ENCODE results near the gene DUS3L.

DUS3L gene

GRCh38 chr19:5821521-5822180 lies 30.7 kb upstream of the DUS3L start:
- DNase-seq = no peak

GRCh38 chr19:5820785-5821184 lies 29.8 kb upstream of the DUS3L start:
- no peak for DNase-seq

- DNase-seq = no peak
Observed at GRCh38 chr19:5818594-5818993, 27.6 kb upstream of the DUS3L start.

- no peak for DNase-seq
Observed at GRCh38 chr19:5817218-5817617, 26.3 kb upstream of the DUS3L start.

- DNase-seq = no peak
Observed at GRCh38 chr19:5814852-5815246, 23.9 kb upstream of the DUS3L start.

GRCh38 chr19:5814123-5814851 lies 23.3 kb upstream of the DUS3L start:
- DNase-seq = no peak

GRCh38 chr19:5811117-5811516 lies 20.2 kb upstream of the DUS3L start:
- DNase-seq = no peak

GRCh38 chr19:5809469-5809868 lies 18.5 kb upstream of the DUS3L start:
- DNase-seq = no peak

- DNase-seq = no peak
Observed at GRCh38 chr19:5809053-5809452, 18.1 kb upstream of the DUS3L start.

GRCh38 chr19:5808120-5808816 lies 17.3 kb upstream of the DUS3L start:
- DNase-seq = no peak

- no peak for DNase-seq
Observed at GRCh38 chr19:5806905-5807304, 15.9 kb upstream of the DUS3L start.

- DNase-seq = no peak
Observed at GRCh38 chr19:5806133-5806489, 15.1 kb upstream of the DUS3L start.

- DNase-seq = peak; percentile 62
Observed at GRCh38 chr19:5805462-5806132, 14.6 kb upstream of the DUS3L start.

GRCh38 chr19:5804516-5805461 lies 13.8 kb upstream of the DUS3L start, which contains the start of gene NRTN:
Gene NRTN (plus strand): TSS chr19:5805067. CDS start chr19:5824166, 19,099 bp downstream.
- peak; percentile 30 for DNase-seq

- peak; percentile 84 for DNase-seq
Observed at GRCh38 chr19:5803752-5804515, 13.0 kb upstream of the DUS3L start.

GRCh38 chr19:5803441-5803751 lies 12.4 kb upstream of the DUS3L start:
- DNase-seq = no peak

- DNase-seq = no peak
Observed at GRCh38 chr19:5801796-5802619, 11.0 kb upstream of the DUS3L start.

- DNase-seq = no peak
Observed at GRCh38 chr19:5800361-5801270, 9.7 kb upstream of the DUS3L start.
